GM12874 (cell line): Measurements from ENCODE around the gene SYK.

Source experiments
- CTCF ChIP-seq: IDR thresholded peaks from 2 replicates; pipeline ENCODE4 v1.5.1; 2011; ENCODE audit warnings: low read depth, mild to moderate bottlenecking, control low read depth, low read length, moderate library complexity; ENCODE audit not compliant: insufficient read depth

Gene SYK

DNA sequence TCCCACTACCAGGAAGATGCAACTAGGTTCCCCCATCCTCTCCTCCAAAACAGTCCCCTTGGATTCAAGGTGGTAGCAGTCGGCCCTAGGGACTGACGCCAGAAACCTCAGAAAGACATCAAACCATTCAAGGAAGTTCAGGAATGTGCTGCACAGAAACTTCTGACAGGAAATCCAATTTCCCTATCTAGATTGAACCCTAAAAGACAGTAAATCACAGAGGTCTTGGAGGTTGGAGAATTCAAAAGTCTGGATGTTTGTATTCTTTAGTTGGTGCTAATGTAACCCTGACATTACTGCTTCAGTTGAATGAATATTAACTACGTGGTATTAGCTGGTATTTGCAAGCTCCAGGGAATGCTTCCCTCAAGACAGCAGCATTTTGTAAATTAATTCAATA, 125.3 kb downstream of the SYK start:
- TF ChIP-seq CTCF = no peak

DNA sequence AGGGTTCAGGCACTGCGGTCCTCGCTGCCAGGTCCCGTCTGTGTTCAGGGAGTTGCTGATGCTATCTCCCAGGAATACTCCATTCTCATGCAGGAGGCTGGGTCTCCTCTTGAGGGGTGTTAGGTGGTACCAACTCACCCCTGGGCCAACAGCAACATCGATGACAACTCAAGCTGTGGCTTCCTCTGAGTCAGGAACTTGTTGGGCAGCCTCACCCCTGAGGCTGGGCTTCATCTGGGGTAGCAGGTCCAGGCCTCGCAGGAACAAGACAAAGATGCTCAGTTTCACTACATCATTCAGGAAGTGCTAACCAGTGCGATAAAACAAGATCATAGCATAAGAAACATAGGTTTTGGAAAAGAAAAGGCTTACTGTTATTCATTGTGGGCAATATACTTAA, 125.9 kb downstream of the SYK start:
- no peak for TF ChIP-seq CTCF

DNA sequence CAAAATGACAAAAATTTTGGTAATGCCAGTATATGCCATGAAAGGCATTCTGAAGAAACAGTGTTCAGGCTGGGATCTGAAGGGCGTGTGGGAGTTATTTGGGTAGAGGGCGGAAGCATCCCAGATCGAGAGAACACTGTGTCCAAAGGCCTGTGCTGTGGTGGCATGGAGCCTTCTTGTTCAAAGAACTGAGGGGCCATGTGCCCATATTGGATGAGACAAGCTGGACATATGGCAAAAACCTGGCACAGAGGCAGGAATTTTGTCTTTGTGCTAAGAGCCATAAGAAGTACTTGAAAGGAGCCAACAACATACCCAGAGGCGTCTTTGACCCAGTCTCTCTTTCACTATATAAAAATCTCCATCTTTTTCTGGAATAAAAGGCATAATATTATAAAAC, 128.0 kb downstream of the SYK start:
- no peak for TF ChIP-seq CTCF

- no peak for TF ChIP-seq CTCF
Measured at GRCh38 chr9:90933468-90933867, 131.8 kb downstream of the SYK start.

DNA sequence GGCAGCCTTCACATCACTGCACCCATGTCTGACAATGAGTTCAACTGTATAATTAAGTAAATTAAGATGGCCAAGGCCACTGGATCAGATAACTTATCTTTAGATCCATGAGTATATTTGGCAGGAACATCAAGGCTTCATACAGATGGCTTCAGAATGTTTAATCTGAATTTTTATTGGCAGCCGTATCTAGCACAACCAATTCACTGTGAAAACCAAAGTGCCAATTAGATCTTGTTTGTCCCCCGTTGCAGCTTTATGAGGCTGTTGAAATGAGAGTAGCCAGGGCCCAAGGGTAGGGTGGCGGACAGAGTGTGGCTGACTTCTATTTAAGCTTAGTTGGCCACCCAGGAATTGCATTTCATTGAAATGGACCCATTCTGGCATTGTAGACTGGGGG, 137.7 kb downstream of the SYK start:
- no peak for TF ChIP-seq CTCF

GRCh38 chr9:90940280-90940679, 138.7 kb downstream of the SYK start:
- no peak for TF ChIP-seq CTCF

GRCh38 chr9:90941661-90942060, 140.0 kb downstream of the SYK start:
- no peak for TF ChIP-seq CTCF

GRCh38 chr9:90942555-90942954, 140.9 kb downstream of the SYK start:
- no peak for TF ChIP-seq CTCF
